Measurements from ENCODE around the gene FAM184A. TPM values are rescaled to one million over a fixed set of nuclear protein-coding genes. Genes with fewer than 3 reads are reported as not detected.

The FAM184A gene
- total RNA-seq, 2 donors from 2014 or later, result 6.5 to 9.9 TPM

GRCh38 chr6:119061215-119061614, 17.2 kb downstream of the FAM184A start:
- no peaks in the 10 kb centered on the region for H3K27me3 ChIP-seq
- no peaks in the 10 kb centered on the region for H3K36me3 ChIP-seq (replicated peaks in 1 of 2; ENCODE audit: insufficient read depth in 1 of 2, low read depth in 2 of 2)
- TF ChIP-seq, protein P1, sequence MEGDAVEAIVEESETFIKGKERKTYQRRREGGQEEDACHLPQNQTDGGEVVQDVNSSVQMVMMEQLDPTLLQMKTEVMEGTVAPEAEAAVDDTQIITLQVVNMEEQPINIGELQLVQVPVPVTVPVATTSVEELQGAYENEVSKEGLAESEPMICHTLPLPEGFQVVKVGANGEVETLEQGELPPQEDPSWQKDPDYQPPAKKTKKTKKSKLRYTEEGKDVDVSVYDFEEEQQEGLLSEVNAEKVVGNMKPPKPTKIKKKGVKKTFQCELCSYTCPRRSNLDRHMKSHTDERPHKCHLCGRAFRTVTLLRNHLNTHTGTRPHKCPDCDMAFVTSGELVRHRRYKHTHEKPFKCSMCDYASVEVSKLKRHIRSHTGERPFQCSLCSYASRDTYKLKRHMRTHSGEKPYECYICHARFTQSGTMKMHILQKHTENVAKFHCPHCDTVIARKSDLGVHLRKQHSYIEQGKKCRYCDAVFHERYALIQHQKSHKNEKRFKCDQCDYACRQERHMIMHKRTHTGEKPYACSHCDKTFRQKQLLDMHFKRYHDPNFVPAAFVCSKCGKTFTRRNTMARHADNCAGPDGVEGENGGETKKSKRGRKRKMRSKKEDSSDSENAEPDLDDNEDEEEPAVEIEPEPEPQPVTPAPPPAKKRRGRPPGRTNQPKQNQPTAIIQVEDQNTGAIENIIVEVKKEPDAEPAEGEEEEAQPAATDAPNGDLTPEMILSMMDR (IDR thresholded peaks at IDR 0.05), result no peak
- TF ChIP-seq POLR2A (IDR thresholded peaks at IDR 0.05), result no peak
- no peak overlapping the region for H3K4me3 ChIP-seq
- WGBS, 2 donors, result 93 to 94% methylated on average over 2 to 3 of the region's 3 CpGs
- H3K9me3 ChIP-seq, result no peaks in the 10 kb centered on the region
- H3K4me1 ChIP-seq, result no peaks in the 10 kb centered on the region
- H3K27ac ChIP-seq, result no peak overlapping the region
- DNase-seq, result no peak
- intact Hi-C loops (cut with DNase I), result no loop called here
- ATAC-seq, result no peak

GRCh38 chr6:119060255-119060907, 18.1 kb downstream of the FAM184A start:
- ATAC-seq, result no peak
- H3K4me3 ChIP-seq, result no peak overlapping the region
- intact Hi-C loops (cut with DNase I), result no loop called here
- H3K27ac ChIP-seq, result no peak overlapping the region
- H3K9me3 ChIP-seq, result no peaks in the 10 kb centered on the region
- DNase-seq, result no peak
- 74 to 83% methylated on average over 4 of the region's 4 CpGs for WGBS, 2 donors
- no peaks in the 10 kb centered on the region for H3K36me3 ChIP-seq (replicated peaks in 1 of 2; ENCODE audit: insufficient read depth in 1 of 2, low read depth in 2 of 2)
- no peaks in the 10 kb centered on the region for H3K4me1 ChIP-seq
- TF ChIP-seq, protein P1 (IDR thresholded peaks at IDR 0.05), result no peak
- no peak for TF ChIP-seq POLR2A (IDR thresholded peaks at IDR 0.05)
- no peaks in the 10 kb centered on the region for H3K27me3 ChIP-seq

- Histone ChIP-seq H3K36me3 (replicated peaks in 1 of 2; ENCODE audit: insufficient read depth in 1 of 2, low read depth in 2 of 2) (no peaks in the 10 kb centered on the region), H3K4me3 (no peak overlapping the region), H3K9me3 (no peaks in the 10 kb centered on the region), H3K4me1 (no peaks in the 10 kb centered on the region), H3K27ac (no peak overlapping the region), H3K27me3 (no peaks in the 10 kb centered on the region)
- intact Hi-C loops (cut with DNase I), result no loop called here
- 91% methylated on average over 1 of the region's 1 CpG for WGBS, 2 donors
- TF ChIP-seq, protein P1 (IDR thresholded peaks at IDR 0.05), result no peak
- TF ChIP-seq POLR2A (IDR thresholded peaks at IDR 0.05), result no peak
- no peak for DNase-seq
- no peak for ATAC-seq
Measured at GRCh38 chr6:119055069-119055468, 23.4 kb downstream of the FAM184A start.

DNA sequence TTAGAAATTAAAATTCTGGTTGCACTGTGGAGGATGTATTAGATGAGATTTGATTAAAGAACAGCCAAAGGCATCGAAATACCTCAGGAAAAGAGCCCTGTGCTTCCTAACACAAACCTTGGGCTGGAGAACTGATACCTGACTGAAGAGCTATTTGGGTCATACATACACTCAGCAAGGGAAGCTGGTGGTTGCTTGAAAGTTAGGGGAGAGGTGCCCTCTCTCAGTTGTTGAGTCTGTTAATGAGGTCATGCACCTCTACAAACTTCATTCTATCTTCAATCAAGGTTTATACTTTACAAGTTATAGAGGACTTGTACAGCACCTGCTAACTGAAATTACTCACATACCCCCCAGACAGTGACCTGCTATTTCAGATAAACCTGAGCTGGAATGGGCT, 25.5 kb downstream of the FAM184A start:
- 79 to 83% methylated on average over 1 of the region's 1 CpG for WGBS, 2 donors
- Histone ChIP-seq H3K27me3 (no peaks in the 10 kb centered on the region), H3K27ac (no peak overlapping the region)

More for the DNA sequence above, 25.5 kb downstream of the FAM184A start:
- Histone ChIP-seq H3K9me3 (no peaks in the 10 kb centered on the region), H3K4me3 (no peak overlapping the region), H3K36me3 (replicated peaks in 1 of 2; ENCODE audit: insufficient read depth in 1 of 2, low read depth in 2 of 2) (no peaks in the 10 kb centered on the region), H3K4me1 (no peaks in the 10 kb centered on the region)
- DNase-seq (no peak), ATAC-seq (no peak)
- intact Hi-C loops (cut with DNase I), result no loop called here
- TF ChIP-seq POLR2A (IDR thresholded peaks at IDR 0.05), result no peak
- TF ChIP-seq, protein P1 (IDR thresholded peaks at IDR 0.05), result no peak
